Pulmonary artery endothelial cell (primary cell): Measurements from ENCODE around the gene LVRN. TPM values are rescaled to one million over a fixed set of nuclear protein-coding genes. Genes with fewer than 3 reads are reported as not detected.

Experiments
- total RNA-seq: library from RNA; depleted of rRNA; stranded (reverse); fragments of >200 nt; gene quantifications from 2 replicates; pipeline ENCODE4 v1.2.3, GENCODE V29; 2014

LVRN gene
- total RNA-seq, 1 donor from 2014 or later: 0.13 TPM

Other genes starting within 250 kb of the LVRN start
- gene CDO1, start 145.8 kb upstream of the LVRN start, total RNA-seq: 5.5 and 6.3 TPM in 2 replicates
- gene ATG12, start 120.9 kb upstream of the LVRN start, total RNA-seq: 34.2 and 38.6 TPM in 2 replicates
- 63.4 and 66.8 TPM in 2 replicates for gene AP3S1, start 120.5 kb upstream of the LVRN start, total RNA-seq
- gene ARL14EPL, start 70.0 kb downstream of the LVRN start, total RNA-seq: 0.13 and 0.39 TPM in 2 replicates
- 39.9 and 46.1 TPM in 2 replicates for gene COMMD10, start 122.5 kb downstream of the LVRN start, total RNA-seq